ENCODE measurements around the gene CARMIL1. TPM values are rescaled to one million over a fixed set of nuclear protein-coding genes. Genes with fewer than 3 reads are reported as not detected.

Gene CARMIL1
- total and polyA plus RNA-seq, 2 donors from 2014 or later: 22.3 to 51.1 TPM

DNA sequence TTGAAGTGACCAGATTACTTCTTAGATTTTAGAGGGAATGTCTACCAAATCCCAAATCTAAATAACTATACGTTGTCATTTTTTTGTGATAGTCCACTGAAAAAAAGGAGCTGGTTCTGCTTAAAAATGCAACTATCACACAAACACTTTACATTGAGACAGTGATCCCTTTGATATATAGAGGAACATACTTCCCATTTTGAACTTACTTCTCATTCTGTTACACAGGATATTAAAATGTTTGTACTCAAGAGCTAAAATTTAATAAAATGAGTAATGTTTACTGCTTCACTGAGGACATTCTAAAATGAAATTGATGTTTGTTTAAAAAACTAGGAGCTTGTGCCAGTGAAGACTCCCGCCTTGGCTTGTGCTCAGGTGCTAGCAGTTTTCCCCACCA lies 174.1 kb downstream of the CARMIL1 start:
- Histone ChIP-seq H3K27me3 (ENCODE audit: control insufficient read depth, insufficient read depth, low read length) (no peaks in the 10 kb centered on the region), H3K4me3 (ENCODE audit: low read length in 3 of 3) (no peak overlapping the region), H3K9ac (ENCODE audit: low read length in 3 of 3) (no peak overlapping the region), H3K9me3 (ENCODE audit: control insufficient read depth in 2 of 3, insufficient read depth in 1 of 3, low read length in 3 of 3) (no peaks in the 10 kb centered on the region), H3K36me3 (ENCODE audit: control insufficient read depth in 2 of 3, insufficient read depth in 3 of 3, low read length in 3 of 3) (no peaks in the 10 kb centered on the region), H3K4me1 (ENCODE audit: control insufficient read depth in 2 of 3, insufficient read depth in 2 of 3, low read depth in 1 of 3, low read length in 3 of 3) (no peaks in the 10 kb centered on the region), H3K27ac (ENCODE audit: low read depth in 2 of 2, low read length in 2 of 2) (no peak overlapping the region)
- TF ChIP-seq, protein P1, sequence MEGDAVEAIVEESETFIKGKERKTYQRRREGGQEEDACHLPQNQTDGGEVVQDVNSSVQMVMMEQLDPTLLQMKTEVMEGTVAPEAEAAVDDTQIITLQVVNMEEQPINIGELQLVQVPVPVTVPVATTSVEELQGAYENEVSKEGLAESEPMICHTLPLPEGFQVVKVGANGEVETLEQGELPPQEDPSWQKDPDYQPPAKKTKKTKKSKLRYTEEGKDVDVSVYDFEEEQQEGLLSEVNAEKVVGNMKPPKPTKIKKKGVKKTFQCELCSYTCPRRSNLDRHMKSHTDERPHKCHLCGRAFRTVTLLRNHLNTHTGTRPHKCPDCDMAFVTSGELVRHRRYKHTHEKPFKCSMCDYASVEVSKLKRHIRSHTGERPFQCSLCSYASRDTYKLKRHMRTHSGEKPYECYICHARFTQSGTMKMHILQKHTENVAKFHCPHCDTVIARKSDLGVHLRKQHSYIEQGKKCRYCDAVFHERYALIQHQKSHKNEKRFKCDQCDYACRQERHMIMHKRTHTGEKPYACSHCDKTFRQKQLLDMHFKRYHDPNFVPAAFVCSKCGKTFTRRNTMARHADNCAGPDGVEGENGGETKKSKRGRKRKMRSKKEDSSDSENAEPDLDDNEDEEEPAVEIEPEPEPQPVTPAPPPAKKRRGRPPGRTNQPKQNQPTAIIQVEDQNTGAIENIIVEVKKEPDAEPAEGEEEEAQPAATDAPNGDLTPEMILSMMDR (IDR thresholded peaks at IDR 0.05; ENCODE audit: borderline replicate concordance, extremely low read depth, insufficient read depth): no peak
- DNase-seq (no peak), FAIRE-seq (no peak)
- intact Hi-C loops (cut with DNase I): no loop called here

DNA sequence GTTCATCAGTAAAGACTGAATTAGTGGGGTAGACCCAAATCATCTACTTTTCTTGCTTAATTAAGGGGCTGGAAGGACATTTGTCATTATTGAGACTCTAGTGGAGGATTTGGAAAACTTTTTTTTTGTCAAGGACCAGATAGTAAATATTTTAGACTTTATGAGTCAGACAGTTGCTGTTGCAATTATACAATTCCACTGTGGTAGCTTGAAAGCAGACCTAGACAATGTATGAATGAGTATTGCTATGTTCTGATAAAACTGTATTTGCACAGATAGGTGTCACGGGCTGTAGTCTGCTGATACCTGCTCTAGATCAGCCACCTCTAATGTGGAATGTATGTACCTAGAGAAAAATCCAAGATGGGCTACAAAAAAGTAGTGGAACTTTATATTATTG lies 175.0 kb downstream of the CARMIL1 start:
- intact Hi-C loops (cut with DNase I): no loop called here
- DNase-seq: no peak
- TF ChIP-seq, protein P1 (IDR thresholded peaks at IDR 0.05; ENCODE audit: borderline replicate concordance, extremely low read depth, insufficient read depth): no peak
- Histone ChIP-seq H3K27me3 (ENCODE audit: control insufficient read depth, insufficient read depth, low read length) (no peaks in the 10 kb centered on the region), H3K27ac (ENCODE audit: low read depth in 2 of 2, low read length in 2 of 2) (no peak overlapping the region), H3K9me3 (ENCODE audit: control insufficient read depth in 2 of 3, insufficient read depth in 1 of 3, low read length in 3 of 3) (no peaks in the 10 kb centered on the region), H3K4me3 (ENCODE audit: low read length in 3 of 3) (no peak overlapping the region), H3K9ac (ENCODE audit: low read length in 3 of 3) (no peak overlapping the region), H3K36me3 (ENCODE audit: control insufficient read depth in 2 of 3, insufficient read depth in 3 of 3, low read length in 3 of 3) (no peaks in the 10 kb centered on the region), H3K4me1 (ENCODE audit: control insufficient read depth in 2 of 3, insufficient read depth in 2 of 3, low read depth in 1 of 3, low read length in 3 of 3) (no peaks in the 10 kb centered on the region)
- FAIRE-seq: no peak

DNA sequence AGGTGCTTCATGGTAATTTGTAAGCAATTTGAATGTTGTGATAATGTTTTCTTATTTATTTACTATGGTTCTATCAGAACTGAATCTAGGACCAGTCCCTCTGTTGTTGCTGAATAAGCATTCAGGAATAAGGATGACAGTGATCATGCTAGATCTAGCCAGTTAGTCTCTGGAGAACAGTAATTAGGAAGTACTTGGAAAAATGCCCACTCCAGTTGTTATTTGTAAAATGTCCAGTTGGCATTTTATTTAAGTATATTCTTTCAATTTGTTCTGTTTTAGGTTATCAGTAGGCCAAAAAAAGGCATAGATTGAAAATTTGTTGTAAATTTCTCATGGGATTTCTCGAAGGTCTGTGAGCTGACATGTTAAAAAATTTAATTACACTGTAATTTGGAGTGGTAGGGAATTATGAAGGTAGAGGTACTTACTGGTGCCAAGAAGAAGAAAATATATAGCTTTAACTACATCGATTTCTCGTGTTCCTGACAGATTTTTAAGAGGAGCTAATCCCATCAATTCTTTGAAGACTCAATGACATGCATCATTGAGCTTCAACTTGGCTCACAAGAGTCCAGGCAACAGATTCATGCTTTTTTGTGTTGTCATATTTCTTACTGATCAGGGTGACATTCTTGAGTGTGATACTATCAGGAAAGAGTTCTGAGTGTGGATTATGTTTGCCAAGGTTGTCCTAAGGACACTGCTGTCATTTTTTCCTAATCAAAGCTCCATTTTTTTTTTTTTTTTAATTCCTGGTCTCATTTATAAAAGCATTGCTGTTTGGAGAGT lies 177.3 kb downstream of the CARMIL1 start:
- no peak overlapping the region for H3K9ac ChIP-seq (ENCODE audit: low read length in 3 of 3)
- intact Hi-C loops (cut with DNase I): no loop called here
- no peak for FAIRE-seq
- no peak for DNase-seq
- no peaks in the 10 kb centered on the region for H3K36me3 ChIP-seq (ENCODE audit: control insufficient read depth in 2 of 3, insufficient read depth in 3 of 3, low read length in 3 of 3)
- H3K4me1 ChIP-seq (ENCODE audit: control insufficient read depth in 2 of 3, insufficient read depth in 2 of 3, low read depth in 1 of 3, low read length in 3 of 3): no peaks in the 10 kb centered on the region
- TF ChIP-seq, protein P1 (IDR thresholded peaks at IDR 0.05; ENCODE audit: borderline replicate concordance, extremely low read depth, insufficient read depth): no peak
- no peak overlapping the region for H3K4me3 ChIP-seq (ENCODE audit: low read length in 3 of 3)
- no peaks in the 10 kb centered on the region for H3K27me3 ChIP-seq (ENCODE audit: control insufficient read depth, insufficient read depth, low read length)
- no peaks in the 10 kb centered on the region for H3K9me3 ChIP-seq (ENCODE audit: control insufficient read depth in 2 of 3, insufficient read depth in 1 of 3, low read length in 3 of 3)
- H3K27ac ChIP-seq (ENCODE audit: low read depth in 2 of 2, low read length in 2 of 2): no peak overlapping the region

Measured in kidney (tissue), 14 donors.